ENCODE measurements around the gene RHOJ. TPM values are rescaled to one million over a fixed set of nuclear protein-coding genes. Genes with fewer than 3 reads are reported as not detected.

The RHOJ gene
- total and polyA plus RNA-seq, 2 of the 4 experiments (the other 2 are of a cell fraction) = 9.5 to 33.9 TPM

DNA sequence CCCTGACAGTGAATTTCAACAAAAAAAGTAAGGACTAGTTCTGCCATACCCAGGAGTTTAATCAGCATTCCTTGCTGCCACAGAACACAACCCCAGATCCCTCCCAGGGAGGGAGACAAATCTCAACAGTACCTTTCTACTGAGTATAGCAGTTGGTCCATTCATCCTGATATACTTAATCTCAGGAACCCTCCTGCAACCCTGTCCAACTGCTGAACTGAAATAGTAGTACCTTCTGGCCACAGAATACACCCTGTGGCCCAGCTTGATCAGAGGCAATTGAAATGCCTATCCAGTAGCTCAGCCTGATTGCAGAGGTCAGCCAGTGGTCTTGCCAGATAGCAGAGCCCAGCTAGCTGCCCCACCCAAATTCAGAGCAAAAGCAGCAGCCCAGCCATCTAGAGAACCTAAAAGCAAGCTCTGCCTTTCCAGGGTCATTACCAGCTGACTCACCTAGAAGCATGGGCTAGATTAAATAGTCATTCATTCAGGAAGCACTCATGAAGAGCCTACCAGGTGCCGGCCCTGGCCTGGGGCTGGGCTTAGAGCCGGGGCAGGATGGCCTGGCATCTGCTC, 40.0 kb upstream of the RHOJ start:
- dilution Hi-C loops (cut with HindIII; ENCODE audit: low sequenced_read_pairs, unreplicated experiment) (no loop called here), in situ Hi-C loops (cut with MboI; ENCODE audit: low sequenced_read_pairs) (no loop called here), intact Hi-C loops (cut with micrococcal nuclease) (no loop called here)
- H2BK20ac ChIP-seq (ENCODE audit: low read depth, low read length) = no peak overlapping the region
- ATAC-seq (ENCODE audit: low read depth) (no peak), DNase-seq (no peak)
- POLR2A ChIA-PET (ENCODE audit: unreplicated experiment) = no interaction called here
- CTCF ChIA-PET = no interaction called here
- no peak overlapping the region for H4K91ac ChIP-seq (ENCODE audit: insufficient read depth, low read depth, low read length)
- H3K23ac ChIP-seq (ENCODE audit: low read depth, low read length) = no peak overlapping the region
- no peak overlapping the region for H3K56ac ChIP-seq (ENCODE audit: extremely low read depth, insufficient read depth, low read length)
- H3K4me3 ChIP-seq (ENCODE audit: insufficient read depth, low read depth, low read length) = no peak overlapping the region
- no peaks in the 10 kb centered on the region; the same call in 1 of the 2 replicates for H3K9me3 ChIP-seq (ENCODE audit: control insufficient read depth, insufficient read depth, low read length)
- H2BK15ac ChIP-seq (ENCODE audit: low read depth, low read length) = no peak overlapping the region
- WGBS, 2 experiments (ENCODE audit: extremely low coverage in 2 of 2, insufficient read length in 1 of 2) = no CpG with 5 or more reads among the region's 2 CpGs
- H3K9me1 ChIP-seq (ENCODE audit: insufficient read depth, low read length) = no peaks in the 10 kb centered on the region
- no peak overlapping the region for H4K8ac ChIP-seq (ENCODE audit: low read depth in 2 of 2, low read length in 2 of 2)
- no peak overlapping the region for H2AK5ac ChIP-seq (ENCODE audit: low read depth, low read length)
- H3K4me1 ChIP-seq (ENCODE audit: control insufficient read depth, insufficient read depth, low read length) = no peaks in the 10 kb centered on the region
- H4K5ac ChIP-seq (ENCODE audit: low read depth, low read length) = no peak overlapping the region
- no peak overlapping the region for H2AFZ ChIP-seq (replicated peaks; ENCODE audit: low read length, poor library complexity)
- no peak overlapping the region for H3K9ac ChIP-seq (ENCODE audit: low read depth, low read length)
- H3K27ac ChIP-seq (ENCODE audit: insufficient read depth, low read length) = no peak overlapping the region
- H4K20me1 ChIP-seq (ENCODE audit: insufficient read depth, low read length) = no peaks in the 10 kb centered on the region
- TF ChIP-seq NFE2L2 (IDR thresholded peaks at IDR 0.05; ENCODE audit: low read depth, low read length) (no peak), RFX5 (IDR thresholded peaks at IDR 0.05; ENCODE audit: low read depth, low read length) (no peak), FOS (IDR thresholded peaks at IDR 0.05; ENCODE audit: low read depth, low read length) (no peak), CEBPB (IDR thresholded peaks at IDR 0.05; ENCODE audit: low read depth, low read length) (no peak), MXI1 (IDR thresholded peaks at IDR 0.05; ENCODE audit: borderline replicate concordance, low read depth, low read length) (no peak), RCOR1 (IDR thresholded peaks at IDR 0.05; ENCODE audit: insufficient replicate concordance, low read length) (no peak), RAD21 (IDR thresholded peaks at IDR 0.05; ENCODE audit: low read length) (no peak), SMC3 (IDR thresholded peaks at IDR 0.05; ENCODE audit: low read depth, low read length) (no peak), CHD1 (IDR thresholded peaks at IDR 0.05; ENCODE audit: low read depth, low read length) (no peak), BHLHE40 (IDR thresholded peaks at IDR 0.05; ENCODE audit: low read depth, low read length) (no peak), POLR2A (IDR thresholded peaks at IDR 0.05; ENCODE audit: low read depth, low read length) (no peak), MAFK (IDR thresholded peaks at IDR 0.05; ENCODE audit: low read depth, low read length) (no peak), USF2 (IDR thresholded peaks at IDR 0.05; ENCODE audit: low read depth, low read length) (no peak), MAZ (IDR thresholded peaks at IDR 0.05; ENCODE audit: borderline replicate concordance, low read depth, low read length) (no peak), ELK1 (IDR thresholded peaks at IDR 0.05; ENCODE audit: borderline replicate concordance, low read depth, low read length) (no peak)
- TF ChIP-seq, protein P1, sequence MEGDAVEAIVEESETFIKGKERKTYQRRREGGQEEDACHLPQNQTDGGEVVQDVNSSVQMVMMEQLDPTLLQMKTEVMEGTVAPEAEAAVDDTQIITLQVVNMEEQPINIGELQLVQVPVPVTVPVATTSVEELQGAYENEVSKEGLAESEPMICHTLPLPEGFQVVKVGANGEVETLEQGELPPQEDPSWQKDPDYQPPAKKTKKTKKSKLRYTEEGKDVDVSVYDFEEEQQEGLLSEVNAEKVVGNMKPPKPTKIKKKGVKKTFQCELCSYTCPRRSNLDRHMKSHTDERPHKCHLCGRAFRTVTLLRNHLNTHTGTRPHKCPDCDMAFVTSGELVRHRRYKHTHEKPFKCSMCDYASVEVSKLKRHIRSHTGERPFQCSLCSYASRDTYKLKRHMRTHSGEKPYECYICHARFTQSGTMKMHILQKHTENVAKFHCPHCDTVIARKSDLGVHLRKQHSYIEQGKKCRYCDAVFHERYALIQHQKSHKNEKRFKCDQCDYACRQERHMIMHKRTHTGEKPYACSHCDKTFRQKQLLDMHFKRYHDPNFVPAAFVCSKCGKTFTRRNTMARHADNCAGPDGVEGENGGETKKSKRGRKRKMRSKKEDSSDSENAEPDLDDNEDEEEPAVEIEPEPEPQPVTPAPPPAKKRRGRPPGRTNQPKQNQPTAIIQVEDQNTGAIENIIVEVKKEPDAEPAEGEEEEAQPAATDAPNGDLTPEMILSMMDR (conservative IDR thresholded peaks at IDR 0.05; ENCODE audit: low read depth, low read length) = no peak
- no peaks in the 10 kb centered on the region for H3K79me1 ChIP-seq (ENCODE audit: low read depth in 1 of 2, low read length in 2 of 2)
- no peak overlapping the region for H3K18ac ChIP-seq (ENCODE audit: low read depth, low read length)
- H2BK5ac ChIP-seq (ENCODE audit: low read depth, low read length, poor library complexity, severe bottlenecking) = no peak overlapping the region
- no peak overlapping the region for H3K4ac ChIP-seq (ENCODE audit: low read depth, low read length)
- H2AK9ac ChIP-seq (replicated peaks; ENCODE audit: low read depth, low read length, poor library complexity) = no peak overlapping the region
- no peak overlapping the region for H2BK120ac ChIP-seq (ENCODE audit: low read depth, low read length)
- H3K36me3 ChIP-seq (ENCODE audit: control insufficient read depth, insufficient read depth, low read length) = no peaks in the 10 kb centered on the region
- no TSS peak for BruUV-seq (replicated peaks)
- H3K4me2 ChIP-seq (ENCODE audit: low read depth, low read length) = no peak overlapping the region
- no peaks in the 10 kb centered on the region for H3K27me3 ChIP-seq (ENCODE audit: control insufficient read depth, insufficient read depth, low read length)
- H3K14ac ChIP-seq (replicated peaks; ENCODE audit: low read depth, low read length) = no peak overlapping the region

All from IMR-90 (cell line).